ENCODE results near the gene NEURL1.

The NEURL1 gene

GRCh38 chr10:103609231-103610082 lies 116.0 kb downstream of the NEURL1 start:
- no peak for DNase-seq (ENCODE audit: low spot score)

GRCh38 chr10:103610083-103610472 lies 116.6 kb downstream of the NEURL1 start:
- no peak for DNase-seq (ENCODE audit: low spot score)

GRCh38 chr10:103610921-103611511 lies 117.5 kb downstream of the NEURL1 start:
- DNase-seq (ENCODE audit: low spot score), result no peak

- no peak for DNase-seq (ENCODE audit: low spot score)
These were observed 119.2 kb downstream of the NEURL1 start for GRCh38 chr10:103612462-103613365.

GRCh38 chr10:103613616-103614015 lies 120.1 kb downstream of the NEURL1 start:
- no peak for DNase-seq (ENCODE audit: low spot score)

- no peak for DNase-seq (ENCODE audit: low spot score)
These were observed 121.0 kb downstream of the NEURL1 start for GRCh38 chr10:103614306-103615158.

GRCh38 chr10:103616705-103617601 lies 123.4 kb downstream of the NEURL1 start:
- no peak for DNase-seq (ENCODE audit: low spot score)

- peak; percentile 41 for DNase-seq (ENCODE audit: low spot score)
These were observed 124.3 kb downstream of the NEURL1 start for GRCh38 chr10:103617602-103618385.

GRCh38 chr10:103618575-103619423 lies 125.3 kb downstream of the NEURL1 start:
- peak; percentile 91 for DNase-seq (ENCODE audit: low spot score)

- DNase-seq (ENCODE audit: low spot score), result no peak
These were observed 126.2 kb downstream of the NEURL1 start for GRCh38 chr10:103619424-103620351.

- peak; percentile 45 for DNase-seq (ENCODE audit: low spot score)
These were observed 126.8 kb downstream of the NEURL1 start for GRCh38 chr10:103620352-103620740.

- peak; percentile 31 for DNase-seq (ENCODE audit: low spot score)
These were observed 127.6 kb downstream of the NEURL1 start for GRCh38 chr10:103620891-103621782.

GRCh38 chr10:103621783-103622125 lies 128.2 kb downstream of the NEURL1 start:
- DNase-seq (ENCODE audit: low spot score), result no peak

- DNase-seq (ENCODE audit: low spot score), result no peak
These were observed 128.8 kb downstream of the NEURL1 start for GRCh38 chr10:103622286-103622685.

- no peak for DNase-seq (ENCODE audit: low spot score)
These were observed 129.6 kb downstream of the NEURL1 start for GRCh38 chr10:103622935-103623574.

GRCh38 chr10:103626178-103626577 lies 132.7 kb downstream of the NEURL1 start:
- DNase-seq (ENCODE audit: low spot score), result no peak

Data from hematopoietic multipotent progenitor cell treated with erythropoietin and hydrocortisone succinate and interleukin-3 and kit ligand, for 15 days (in vitro differentiated cells).